GM12874 (cell line): ENCODE data around the gene TNFRSF18.

Experiments used
- CTCF ChIP-seq: IDR thresholded peaks from 2 replicates; pipeline ENCODE4 v1.5.1; 2011; ENCODE audit warnings: low read depth, mild to moderate bottlenecking, control low read depth, low read length, moderate library complexity; ENCODE audit not compliant: insufficient read depth

Gene TNFRSF18

DNA sequence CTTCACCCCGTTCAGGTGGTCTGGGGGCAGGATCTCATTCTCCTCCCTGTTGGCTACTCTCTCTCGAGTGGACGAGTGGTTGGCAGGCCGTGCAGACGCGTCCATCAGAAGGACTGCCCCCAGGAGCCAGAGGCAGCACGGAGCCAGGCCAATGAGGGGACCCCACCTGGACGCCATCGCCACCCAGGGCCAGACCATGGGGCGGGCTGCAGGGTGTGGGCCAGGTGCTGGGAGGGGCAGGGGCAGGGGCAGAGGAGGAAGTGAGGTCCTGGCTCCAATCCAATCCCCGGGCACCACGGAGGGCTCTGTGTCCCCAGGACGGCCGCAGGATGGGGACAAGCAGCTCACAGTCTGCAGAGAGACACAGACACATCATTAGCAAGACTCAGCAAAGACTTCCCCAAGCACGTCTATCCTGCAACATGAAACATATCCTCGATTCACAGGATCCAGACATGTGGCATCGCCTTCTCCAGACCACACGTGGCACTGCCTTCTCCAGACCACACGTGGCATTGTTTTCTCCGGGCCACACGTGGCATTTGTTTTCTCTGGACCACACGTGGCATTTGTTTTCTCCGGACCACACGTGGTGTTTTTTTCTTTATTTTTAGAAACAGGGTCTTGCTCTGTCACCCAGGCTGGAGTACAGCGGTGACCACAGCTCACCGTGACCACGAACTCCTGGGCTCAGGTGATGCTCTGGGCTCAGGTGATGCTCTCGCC, 22.4 kb upstream of the TNFRSF18 start:
- TF ChIP-seq CTCF = no peak

DNA sequence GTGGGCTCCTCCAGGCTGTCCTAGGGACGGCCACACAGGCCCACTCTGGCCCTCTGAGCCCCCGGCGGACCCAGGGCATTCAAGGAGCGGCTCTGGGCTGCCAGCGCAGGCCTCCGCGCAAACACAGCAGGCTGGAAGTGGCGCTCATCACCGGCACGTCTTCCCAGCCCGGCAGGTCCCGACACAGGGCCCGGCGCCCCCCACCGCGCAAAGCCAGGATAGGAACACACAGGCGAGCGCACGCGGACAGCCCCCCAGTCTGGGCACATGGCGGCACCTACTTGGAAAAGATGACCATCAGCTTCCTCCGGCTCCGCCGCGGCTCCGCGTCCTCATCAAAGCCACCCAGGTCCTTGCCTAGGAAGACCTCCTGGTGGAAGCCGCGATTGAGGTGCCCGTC, 21.8 kb upstream of the TNFRSF18 start:
- no peak for TF ChIP-seq CTCF

DNA sequence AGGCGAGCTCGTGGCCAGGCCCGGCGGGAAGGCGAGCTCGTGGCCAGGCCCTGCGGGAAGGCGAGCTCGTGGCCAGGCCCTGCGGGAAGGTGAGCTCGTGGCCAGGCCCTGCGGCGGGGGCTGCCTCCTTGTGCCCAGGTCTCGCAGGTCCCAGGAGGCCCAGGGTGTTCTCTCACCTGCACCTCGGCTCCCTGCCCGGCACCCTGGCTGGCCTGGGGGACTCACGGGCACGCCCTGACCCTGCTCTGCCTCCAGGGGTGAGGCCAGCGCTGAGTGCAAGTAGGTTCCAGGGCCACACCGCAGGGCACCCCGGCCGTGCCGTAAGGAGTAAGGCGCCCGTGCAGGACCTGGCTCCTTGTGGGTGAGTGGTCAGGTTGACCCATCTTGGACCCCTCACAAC, 21.0 kb upstream of the TNFRSF18 start:
- TF ChIP-seq CTCF = no peak

GRCh38 chr1:1226566-1227362, 20.4 kb upstream of the TNFRSF18 start:
- TF ChIP-seq CTCF = no peak

- TF ChIP-seq CTCF = no peak
Measured at GRCh38 chr1:1225913-1226312, 19.5 kb upstream of the TNFRSF18 start.

DNA sequence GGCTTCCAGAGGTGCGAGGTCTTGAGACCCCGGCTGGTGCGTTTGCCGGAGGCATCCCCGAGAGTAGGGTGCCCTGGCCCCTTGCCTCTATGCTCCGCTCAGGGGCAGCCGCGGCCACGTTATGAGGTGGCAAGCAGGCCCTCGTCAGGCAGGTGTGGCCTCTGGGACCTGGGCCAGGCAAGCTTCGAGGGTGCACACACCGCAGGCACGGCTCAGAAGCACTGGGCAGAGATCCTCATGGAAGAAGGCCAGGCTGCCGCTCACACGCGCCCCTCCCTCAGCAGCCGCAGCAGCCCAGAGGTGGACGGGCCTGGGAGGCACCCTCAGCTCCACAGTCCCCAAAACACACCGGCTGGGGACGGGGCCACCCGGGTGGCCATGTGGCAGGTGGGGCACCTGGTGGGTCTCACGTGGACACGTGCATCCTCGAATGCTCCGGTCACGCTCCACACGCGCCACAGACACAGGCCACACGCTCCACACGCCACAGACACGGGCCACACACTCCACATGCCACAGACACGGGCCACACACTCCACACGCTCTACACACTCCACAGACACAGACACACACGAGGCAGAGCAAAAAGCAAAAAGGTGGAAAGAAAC, 18.9 kb upstream of the TNFRSF18 start:
- TF ChIP-seq CTCF = no peak

DNA sequence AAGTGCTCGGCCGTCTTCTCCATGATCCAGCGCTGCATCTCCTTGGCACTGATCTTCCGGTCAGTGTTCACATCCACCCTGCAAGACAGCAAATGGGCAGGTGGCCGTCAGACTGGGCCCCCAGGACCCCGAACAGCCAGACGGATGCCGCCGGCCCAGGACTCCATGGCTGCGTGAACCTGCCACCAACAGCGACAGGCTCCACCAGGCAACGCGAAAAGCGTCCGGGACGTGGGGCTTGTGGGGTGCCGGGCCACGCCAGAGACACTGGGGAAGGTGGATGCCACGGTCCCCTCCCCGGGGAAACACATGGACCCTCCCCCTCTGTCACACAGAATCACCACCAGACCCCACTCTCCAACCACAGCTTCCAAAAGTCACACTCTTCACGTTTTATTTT, 17.5 kb upstream of the TNFRSF18 start:
- no peak for TF ChIP-seq CTCF
